Psoas muscle (tissue), 8 donors: ENCODE results near the gene ATRNL1. TPM values are rescaled to one million over a fixed set of nuclear protein-coding genes. Genes with fewer than 3 reads are reported as not detected.

Source experiments
- ATAC-seq, 4 donors: fragments of 200-7000 bp; cut with Tn5 transposase; one replicate each; pipeline ENCODE4 v1.9.1; 2020; ENCODE audit warnings: moderate library complexity in 3 of 4, mild to moderate bottlenecking in 2 of 4
- DNase-seq, 2 donors: peaks; one replicate each; pipeline ENCODE4 v3.0.0-alpha.2; 2020
- H3K27ac ChIP-seq: fragments of 200-600 bp; one replicate; pipeline ENCODE4 v1.8.0; 2022
- H3K27me3 ChIP-seq, 3 donors: fragments of 200-600 bp in 1 of 3; one replicate each; pipeline versions ENCODE4 v1.6.1 to v1.8.0; 2013 to 2022; ENCODE audit warnings: low read length in 2 of 3, mild to moderate bottlenecking in 2 of 3, moderate library complexity in 1 of 3; ENCODE audit not compliant: insufficient read depth in 3 of 3
- H3K36me3 ChIP-seq, 2 donors: fragments of 200-600 bp in 1 of 2; one replicate each; pipeline versions ENCODE4 v1.6.1 to v1.8.0; 2013 to 2022; ENCODE audit warnings: low read depth in 1 of 2, mild to moderate bottlenecking in 1 of 2, moderate library complexity in 1 of 2; ENCODE audit not compliant: insufficient read depth in 1 of 2
- H3K4me1 ChIP-seq: fragments of 200-600 bp; one replicate; pipeline ENCODE4 v1.8.0; 2022
- H3K4me3 ChIP-seq: fragments of 200-600 bp; one replicate; pipeline ENCODE4 v1.8.0; 2022; ENCODE audit warnings: mild to moderate bottlenecking
- H3K9me3 ChIP-seq: fragments of 200-600 bp; one replicate; pipeline ENCODE4 v1.8.0; 2022
- CTCF ChIP-seq: fragments of 200-600 bp; IDR thresholded peaks from one replicate; pipeline ENCODE4 v1.8.0; 2022; ENCODE audit warnings: antibody characterized with exemption
- WGBS, 3 donors: extraction: QIAGEN DNeasy Blood & Tissue Kit; methylation state at CpG; one replicate each; pipeline versions ENCODE4 v1.1.6 to v1.1.7; 2013; 5-methylcytosine and 5-hydroxymethylcytosine counted together
- intact Hi-C, 2 donors: fragments of 100-400 bp; cut with DNase I; formaldehyde crosslinking; loops; one replicate each; pipeline versions ENCODE4 v1.11.0 to v1.14.2; 2022
- polyA plus RNA-seq, 3 donors: library from polyadenylated mRNA; stranded (reverse); fragments of 200-250 nt; gene quantifications; one replicate each; pipeline ENCODE4 v1.2.3, GENCODE V29; 2013
- total RNA-seq, 4 donors: library from RNA; stranded (reverse); fragmentation: NEBNext Ultra II Directional in 2 of 4; extraction: Animal tissue kit (Norgen Biotek cat#: 25700) in 2 of 4; gene quantifications; one replicate each; pipeline versions ENCODE4 v1.2.1 to v1.2.4, GENCODE V29; 2021 to 2023
- donor health status: healthy with polysubstance abuse.
- donor health status: DM: no; HTN: no; CAD: no; lungs with moderate emphysema.
- donor health status: Bipolar disorder and iron deficiency.
- donor health status: healthy.
- donor health status: DM: yes; HTN: yes; CAD: no.
- donor health status: DM: no; HTN: no; CAD: no.
- donor health status: DM: no; HTN: no; CAD: no.
- donor health status: DM: yes; HTN: yes; CAD: no.

The ATRNL1 gene
- total and polyA plus RNA-seq, 7 donors: 0.01 to 7.1 (median 2.2) TPM

GRCh38 chr10:115971921-115972320 is 878.8 kb downstream of the ATRNL1 start:
- DNase-seq: no peak
- Histone ChIP-seq H3K4me1 (no peaks in the 10 kb centered on the region), H3K27ac (no peak overlapping the region), H3K36me3 (no peaks in the 10 kb centered on the region), H3K9me3 (no peaks in the 10 kb centered on the region), H3K4me3 (no peak overlapping the region), H3K27me3 (no peaks in the 10 kb centered on the region)
- WGBS, 3 donors: 50 to 59% (median 55%) methylated on average over 6 of the region's 6 CpGs
- intact Hi-C loops: no loop called here
- ATAC-seq: no peak
- TF ChIP-seq CTCF: no peak

GRCh38 chr10:115972426-115972825 is 879.3 kb downstream of the ATRNL1 start:
- intact Hi-C loops: no loop called here
- 78 to 81% (median 79%) methylated on average over 11 of the region's 11 CpGs for WGBS, 3 donors
- Histone ChIP-seq H3K4me1 (no peaks in the 10 kb centered on the region), H3K4me3 (no peak overlapping the region), H3K9me3 (no peaks in the 10 kb centered on the region), H3K27me3 (no peaks in the 10 kb centered on the region), H3K36me3 (no peaks in the 10 kb centered on the region), H3K27ac (no peak overlapping the region)
- no peak for TF ChIP-seq CTCF
- ATAC-seq: no peak
- DNase-seq: no peak

GRCh38 chr10:115974351-115974750 is 881.2 kb downstream of the ATRNL1 start:
- WGBS, 3 donors: 84 to 93% (median 92%) methylated on average over 4 of the region's 4 CpGs
- Histone ChIP-seq H3K27ac (no peak overlapping the region), H3K36me3 (no peaks in the 10 kb centered on the region), H3K27me3 (no peaks in the 10 kb centered on the region), H3K4me1 (no peaks in the 10 kb centered on the region), H3K4me3 (no peak overlapping the region), H3K9me3 (no peaks in the 10 kb centered on the region)
- intact Hi-C loops: no loop called here
- DNase-seq (no peak), ATAC-seq (no peak)
- TF ChIP-seq CTCF: no peak

GRCh38 chr10:115974816-115975430 is 881.8 kb downstream of the ATRNL1 start:
- Histone ChIP-seq H3K4me1 (no peaks in the 10 kb centered on the region), H3K4me3 (no peak overlapping the region), H3K9me3 (no peaks in the 10 kb centered on the region), H3K27ac (no peak overlapping the region), H3K36me3 (no peaks in the 10 kb centered on the region), H3K27me3 (no peaks in the 10 kb centered on the region)
- 68 to 72% (median 71%) methylated on average over 9 of the region's 9 CpGs for WGBS, 3 donors
- no peak for DNase-seq
- no peak for TF ChIP-seq CTCF
- intact Hi-C loops: no loop called here
- ATAC-seq: no peak

- intact Hi-C loops: no loop called here
- 73 to 78% (median 76%) methylated on average over 4 of the region's 4 CpGs for WGBS, 3 donors
- DNase-seq: no peak
- Histone ChIP-seq H3K4me3 (no peak overlapping the region), H3K27me3 (no peaks in the 10 kb centered on the region), H3K27ac (no peak overlapping the region), H3K36me3 (no peaks in the 10 kb centered on the region), H3K9me3 (no peaks in the 10 kb centered on the region), H3K4me1 (no peaks in the 10 kb centered on the region)
- TF ChIP-seq CTCF: no peak
- ATAC-seq: no peak
Measured at GRCh38 chr10:115975506-115975905, 882.3 kb downstream of the ATRNL1 start.
